Measurements from ENCODE around the gene SHROOM4.

Gene SHROOM4

GRCh38 chrX:50581405-50581804 lies 232.6 kb downstream of the SHROOM4 start:
- no peaks in the 10 kb centered on the region for H3K36me3 ChIP-seq (ENCODE audit: insufficient read depth, low read length)
- H3K4me3 ChIP-seq (ENCODE audit: low read depth, low read length) = no peak overlapping the region
- H3K79me2 ChIP-seq (ENCODE audit: control insufficient read depth, insufficient read depth, low read length, unreplicated experiment) = no peaks in the 10 kb centered on the region
- H2AFZ ChIP-seq (ENCODE audit: low read length, unreplicated experiment) = no peak overlapping the region
- H3K27ac ChIP-seq (ENCODE audit: low read depth, low read length) = no peak overlapping the region
- no peaks in the 10 kb centered on the region for H3K27me3 ChIP-seq (ENCODE audit: insufficient read depth, low read length)
- no peaks in the 10 kb centered on the region for H3K4me1 ChIP-seq (ENCODE audit: control insufficient read depth, insufficient read depth, low read length, unreplicated experiment)

DNA sequence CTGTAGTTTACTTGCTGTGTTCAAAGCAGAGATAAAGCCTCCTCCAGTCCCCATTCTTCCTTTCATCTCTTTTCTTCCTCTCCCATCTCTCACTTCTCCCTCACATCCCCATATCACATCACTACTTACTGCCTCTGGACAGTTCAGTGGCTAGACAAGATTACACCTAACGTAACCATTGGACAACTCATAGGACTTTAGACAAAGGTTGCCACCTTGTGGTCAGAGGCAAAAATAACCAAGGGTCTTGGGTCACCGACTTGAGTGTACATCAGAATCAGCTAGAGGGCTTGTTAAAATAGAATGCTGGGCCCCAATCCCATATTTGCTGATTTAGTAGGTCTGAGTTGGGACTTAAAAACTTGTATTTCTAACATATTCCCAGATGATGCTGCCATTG lies 234.0 kb downstream of the SHROOM4 start:
- Histone ChIP-seq H3K27ac (ENCODE audit: low read depth, low read length) (no peak overlapping the region), H3K4me3 (ENCODE audit: low read depth, low read length) (no peak overlapping the region), H2AFZ (ENCODE audit: low read length, unreplicated experiment) (no peak overlapping the region), H3K36me3 (ENCODE audit: insufficient read depth, low read length) (no peaks in the 10 kb centered on the region), H3K4me1 (ENCODE audit: control insufficient read depth, insufficient read depth, low read length, unreplicated experiment) (no peaks in the 10 kb centered on the region), H3K27me3 (ENCODE audit: insufficient read depth, low read length) (no peaks in the 10 kb centered on the region), H3K79me2 (ENCODE audit: control insufficient read depth, insufficient read depth, low read length, unreplicated experiment) (no peaks in the 10 kb centered on the region)

DNA sequence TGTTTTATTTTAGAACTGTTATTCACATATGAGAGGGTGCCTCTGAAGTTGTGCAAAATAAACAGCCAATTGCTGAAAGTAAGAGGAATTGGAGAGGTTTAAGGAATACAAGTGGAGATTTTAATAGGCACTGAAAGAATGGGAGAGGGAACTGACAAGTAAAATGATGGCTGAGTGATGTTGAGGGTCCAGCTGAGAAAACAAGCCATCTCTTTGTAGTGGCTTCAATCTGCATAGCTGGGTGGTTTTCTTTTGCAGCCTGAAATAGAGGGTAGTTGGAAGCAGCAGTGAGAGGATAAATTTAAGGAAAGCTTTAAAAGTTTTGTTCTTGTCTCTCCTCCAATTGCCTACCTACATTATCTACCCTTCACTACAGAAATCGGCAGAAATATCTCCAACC lies 236.7 kb downstream of the SHROOM4 start:
- no peak overlapping the region for H3K4me3 ChIP-seq (ENCODE audit: low read depth, low read length)
- H3K27me3 ChIP-seq (ENCODE audit: insufficient read depth, low read length) = no peaks in the 10 kb centered on the region
- H3K36me3 ChIP-seq (ENCODE audit: insufficient read depth, low read length) = no peaks in the 10 kb centered on the region
- H3K79me2 ChIP-seq (ENCODE audit: control insufficient read depth, insufficient read depth, low read length, unreplicated experiment) = no peaks in the 10 kb centered on the region
- H2AFZ ChIP-seq (ENCODE audit: low read length, unreplicated experiment) = no peak overlapping the region
- H3K4me1 ChIP-seq (ENCODE audit: control insufficient read depth, insufficient read depth, low read length, unreplicated experiment) = no peaks in the 10 kb centered on the region
- H3K27ac ChIP-seq (ENCODE audit: low read depth, low read length) = no peak overlapping the region

DNA sequence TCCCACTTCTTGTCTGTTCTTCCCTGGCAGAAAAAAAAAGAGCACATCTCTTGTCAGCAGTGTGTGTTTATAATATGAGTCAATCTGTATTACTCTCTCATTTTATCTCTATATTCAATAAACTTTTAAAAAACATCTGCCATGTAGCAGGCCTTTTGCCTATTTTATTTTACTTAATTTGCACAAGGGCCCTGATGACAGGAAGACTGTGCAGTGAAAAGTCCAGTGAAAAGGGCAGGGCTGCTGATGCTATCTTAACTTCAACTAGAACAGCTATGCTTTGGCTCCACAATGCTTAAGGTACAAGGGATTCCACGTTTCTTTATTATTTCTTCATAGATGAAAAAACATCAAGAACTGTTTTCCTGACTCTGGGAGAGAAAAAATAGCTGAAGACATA lies 246.4 kb downstream of the SHROOM4 start:
- H3K79me2 ChIP-seq (ENCODE audit: control insufficient read depth, insufficient read depth, low read length, unreplicated experiment) = no peaks in the 10 kb centered on the region
- no peak overlapping the region for H3K4me3 ChIP-seq (ENCODE audit: low read depth, low read length)
- H3K27me3 ChIP-seq (ENCODE audit: insufficient read depth, low read length) = no peaks in the 10 kb centered on the region
- no peaks in the 10 kb centered on the region for H3K4me1 ChIP-seq (ENCODE audit: control insufficient read depth, insufficient read depth, low read length, unreplicated experiment)
- no peak overlapping the region for H2AFZ ChIP-seq (ENCODE audit: low read length, unreplicated experiment)
- H3K36me3 ChIP-seq (ENCODE audit: insufficient read depth, low read length) = no peaks in the 10 kb centered on the region
- no peak overlapping the region for H3K27ac ChIP-seq (ENCODE audit: low read depth, low read length)

DNA sequence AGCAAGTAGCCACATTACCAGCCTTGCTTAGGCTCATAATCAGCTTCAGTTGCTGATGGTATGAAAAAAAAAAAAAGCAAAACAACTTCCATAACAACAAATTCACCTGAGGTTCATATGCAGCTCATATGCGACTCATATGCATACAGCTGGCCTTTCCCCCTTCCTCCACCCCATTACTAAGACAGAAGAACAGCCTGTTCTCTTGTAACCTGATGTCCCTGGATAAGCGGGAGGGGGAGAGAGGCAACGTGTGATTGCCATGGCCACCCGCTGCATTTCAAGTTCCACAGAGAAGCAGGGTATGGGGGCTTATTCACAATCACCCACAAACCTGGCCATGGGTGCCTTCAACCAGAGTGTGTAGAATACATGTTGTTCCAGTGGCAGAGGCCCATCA lies 248.3 kb downstream of the SHROOM4 start:
- Histone ChIP-seq H3K27ac (ENCODE audit: low read depth, low read length) (no peak overlapping the region), H3K27me3 (ENCODE audit: insufficient read depth, low read length) (no peaks in the 10 kb centered on the region), H3K4me1 (ENCODE audit: control insufficient read depth, insufficient read depth, low read length, unreplicated experiment) (no peaks in the 10 kb centered on the region), H2AFZ (ENCODE audit: low read length, unreplicated experiment) (no peak overlapping the region), H3K79me2 (ENCODE audit: control insufficient read depth, insufficient read depth, low read length, unreplicated experiment) (no peaks in the 10 kb centered on the region), H3K4me3 (ENCODE audit: low read depth, low read length) (no peak overlapping the region), H3K36me3 (ENCODE audit: insufficient read depth, low read length) (no peaks in the 10 kb centered on the region)
